Activated CD8-positive, alpha-beta memory T cell treated with anti-CD3 and anti-CD28 coated beads, Interleukin-2, amount 50 U/mL, for 24 hours (primary cell): ENCODE data around the gene BABAM2.

ENCODE experiments used
- DNase-seq: peaks from one replicate; pipeline ENCODE4 v3.0.0-alpha.2; 2020; ENCODE audit errors: extremely low read depth

Gene BABAM2

DNA sequence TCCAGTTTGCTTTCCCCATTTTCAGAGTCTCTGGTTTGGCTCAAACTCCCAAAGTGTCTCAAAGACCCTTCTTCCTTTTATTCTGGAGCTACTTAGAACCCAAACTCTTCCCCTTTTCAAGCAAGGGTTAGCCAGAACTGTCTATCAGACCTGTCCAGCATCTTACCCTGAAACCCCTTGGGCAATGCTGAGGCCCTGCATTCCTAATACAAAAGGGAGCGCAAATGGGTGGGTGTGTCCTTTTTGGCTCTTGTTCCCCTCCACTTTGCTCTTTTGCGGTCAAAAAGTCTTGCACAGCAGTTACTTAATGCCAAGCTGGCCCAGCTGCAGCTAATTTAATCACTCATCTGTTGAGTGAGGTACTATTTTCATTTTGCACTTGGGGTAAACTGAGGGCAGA, 270.9 kb downstream of the BABAM2 start:
- DNase-seq = no peak

DNA sequence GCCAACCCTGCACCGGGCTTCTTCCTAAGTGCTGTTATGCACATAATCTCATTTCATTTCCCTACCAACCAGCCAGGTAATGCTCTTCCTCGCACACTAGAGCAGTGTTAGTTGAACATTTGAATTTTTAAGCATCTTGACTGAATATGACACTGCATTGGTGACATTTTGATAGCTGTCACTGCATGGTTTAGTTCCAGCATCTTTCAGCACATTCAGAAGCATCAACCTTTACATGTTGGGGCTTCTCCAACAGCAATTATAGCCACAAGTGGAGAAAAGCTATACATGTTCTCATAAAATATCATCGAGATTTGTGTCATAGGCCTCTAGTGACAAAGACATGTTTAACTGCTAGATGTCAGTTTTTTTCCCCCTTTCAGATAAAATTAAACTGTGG, 272.0 kb downstream of the BABAM2 start:
- no peak for DNase-seq

DNA sequence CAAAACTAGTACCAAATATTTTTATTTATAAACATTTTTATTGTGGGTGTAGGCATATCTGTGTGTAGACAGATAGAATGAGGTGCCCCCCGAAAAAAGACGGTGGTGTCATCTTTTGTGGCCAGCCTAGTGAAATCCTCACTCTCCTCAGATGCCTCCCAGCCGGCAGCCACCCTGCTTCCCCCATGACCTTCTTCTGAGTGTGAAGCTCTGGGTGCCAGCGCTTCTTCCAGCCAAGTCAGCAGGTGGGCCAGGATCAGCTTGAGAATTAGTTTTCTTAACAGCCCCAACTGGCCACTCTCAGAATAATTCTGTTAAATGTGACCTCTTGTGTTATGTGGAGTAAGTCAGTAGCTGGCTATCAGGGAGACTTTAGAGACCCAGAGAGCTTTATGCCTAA, 272.5 kb downstream of the BABAM2 start:
- no peak for DNase-seq

DNA sequence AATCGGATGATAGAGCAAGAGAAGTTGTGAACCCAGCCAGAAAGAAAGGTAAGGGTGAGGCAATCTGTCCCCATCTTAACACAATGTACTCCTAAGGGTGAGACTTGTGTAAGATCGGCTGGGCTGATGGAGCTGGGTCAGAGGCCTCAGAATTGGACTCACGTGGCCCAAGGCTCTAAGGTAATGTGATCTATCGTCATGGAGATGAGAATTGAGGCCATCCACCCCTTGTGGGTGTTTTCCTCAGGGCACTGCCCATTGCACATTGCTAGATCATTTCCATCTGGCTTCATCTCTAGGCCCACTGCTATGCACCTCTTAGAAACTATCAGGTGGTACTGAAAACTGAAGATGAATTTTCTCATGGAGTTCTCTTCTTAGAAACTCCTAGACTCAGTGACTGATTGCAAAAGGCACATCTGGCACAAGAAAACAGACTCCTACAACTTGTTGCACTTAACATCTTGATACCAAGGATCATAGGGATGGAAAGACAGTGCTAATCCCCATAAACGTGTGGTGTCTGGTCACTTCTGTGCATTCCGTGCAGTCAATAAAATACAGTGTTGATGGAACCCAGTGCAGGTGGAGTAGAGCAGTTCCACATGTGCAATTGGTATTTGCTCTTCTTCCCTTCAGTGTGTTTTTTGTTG, 273.2 kb downstream of the BABAM2 start:
- no peak for DNase-seq

- DNase-seq = no peak
Measured at GRCh38 chr2:28164280-28164801, 273.8 kb downstream of the BABAM2 start.

DNA sequence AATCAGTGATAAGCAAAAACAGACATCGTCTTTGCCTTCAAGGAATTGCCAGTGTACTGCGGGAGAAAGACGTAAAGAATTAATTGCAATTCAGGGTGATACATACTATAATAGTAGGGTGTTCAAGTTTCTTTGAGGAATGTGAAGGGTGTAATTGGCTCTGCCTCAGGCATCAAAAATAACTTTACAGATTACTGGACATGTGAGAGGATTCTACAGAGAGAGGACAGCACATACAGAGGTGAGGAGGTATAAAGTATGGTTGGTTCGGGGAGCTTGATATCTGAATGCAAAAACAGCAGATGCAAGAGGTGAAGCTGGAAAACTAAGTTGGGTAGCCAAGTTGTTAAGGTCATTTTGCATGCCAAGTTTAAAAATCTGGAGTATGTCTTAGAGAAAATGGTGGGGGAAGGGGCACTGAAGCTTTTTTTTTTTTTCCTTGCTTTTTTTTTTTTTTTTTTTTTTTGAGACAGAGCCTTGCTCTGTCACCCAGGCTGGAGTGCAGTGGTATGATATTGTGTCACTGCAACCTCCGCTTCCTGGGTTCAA, 274.6 kb downstream of the BABAM2 start:
- DNase-seq = no peak

DNA sequence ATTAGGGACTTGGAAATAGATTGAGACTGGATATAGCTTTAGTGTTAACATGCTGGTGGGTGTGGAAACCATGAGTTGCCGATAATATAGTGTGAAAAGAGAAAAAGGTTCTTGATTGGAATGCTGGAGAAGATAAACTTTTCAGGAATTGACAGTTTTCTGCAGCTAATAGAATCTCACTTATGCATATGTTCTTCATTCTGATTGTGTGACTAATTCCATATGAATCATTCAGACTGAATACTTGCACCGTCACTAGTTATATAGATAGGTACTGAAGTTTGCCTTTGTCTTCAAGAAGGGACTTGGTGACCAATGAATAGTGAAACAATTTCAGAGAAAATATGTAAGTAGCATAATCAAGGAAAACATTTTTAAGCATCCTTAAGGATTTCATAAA, 276.4 kb downstream of the BABAM2 start:
- no peak for DNase-seq

DNA sequence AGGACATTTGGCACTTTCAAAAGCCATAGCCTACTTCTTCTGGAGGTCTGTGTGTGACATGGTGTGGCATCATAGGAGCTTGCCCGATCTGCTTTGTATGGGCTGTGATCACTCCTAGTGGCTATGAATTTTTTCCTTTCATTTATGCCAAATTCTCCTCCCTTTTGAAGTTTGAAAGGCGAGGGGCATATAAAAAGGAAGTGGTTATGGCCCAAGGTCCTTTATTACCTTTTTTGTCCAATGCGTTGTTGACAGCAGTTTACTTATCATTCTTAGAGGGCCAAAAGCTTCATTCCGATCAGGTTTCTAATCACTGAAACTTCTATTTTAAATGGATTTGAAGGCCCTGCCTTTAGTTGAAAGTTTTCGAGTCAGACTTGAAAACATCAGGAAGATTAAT, 277.8 kb downstream of the BABAM2 start:
- DNase-seq = no peak

- DNase-seq = no peak
Measured at GRCh38 chr2:28169492-28169891, 279.0 kb downstream of the BABAM2 start.

DNA sequence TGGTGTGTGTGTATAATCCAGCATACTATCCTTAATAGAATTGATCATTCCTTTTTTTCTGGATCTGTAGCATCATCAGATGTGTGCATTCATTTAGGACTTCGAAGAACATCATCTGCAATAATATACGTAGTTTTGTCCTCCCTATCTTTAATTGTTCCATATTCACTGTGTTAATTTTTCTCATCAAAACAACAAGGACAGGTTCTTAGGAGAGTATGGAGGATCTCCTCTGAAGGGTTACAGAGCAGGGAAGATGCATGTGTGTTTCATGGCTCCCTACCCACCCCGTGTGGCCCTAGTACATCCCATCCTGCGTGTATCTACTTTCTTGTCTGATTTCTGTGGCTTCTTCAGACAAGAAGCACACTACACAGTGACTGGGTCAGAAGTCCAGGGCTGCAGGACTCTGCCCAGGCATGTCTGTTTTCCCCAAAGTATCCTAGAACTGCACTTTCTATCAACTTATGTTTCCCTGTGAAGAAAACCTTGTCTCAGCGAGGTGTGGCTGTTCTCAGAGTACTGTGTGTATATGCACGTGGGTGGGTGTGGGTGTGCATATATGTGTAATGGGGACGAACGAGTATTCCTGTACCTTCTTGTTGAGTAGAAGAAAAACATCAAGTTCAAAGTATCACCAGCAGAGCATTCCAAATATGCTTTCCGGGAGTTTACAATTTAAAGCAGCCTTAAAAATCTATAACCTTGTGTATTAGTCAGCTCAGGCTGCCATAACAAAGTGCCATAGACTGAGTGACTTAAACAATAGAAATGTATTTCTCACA, 281.8 kb downstream of the BABAM2 start:
- DNase-seq = no peak

GRCh38 chr2:28173377-28173776, 282.8 kb downstream of the BABAM2 start:
- DNase-seq = no peak

GRCh38 chr2:28174211-28174610, 283.7 kb downstream of the BABAM2 start:
- DNase-seq = no peak

- DNase-seq = no peak
Measured at GRCh38 chr2:28175028-28175427, 284.5 kb downstream of the BABAM2 start.

DNA sequence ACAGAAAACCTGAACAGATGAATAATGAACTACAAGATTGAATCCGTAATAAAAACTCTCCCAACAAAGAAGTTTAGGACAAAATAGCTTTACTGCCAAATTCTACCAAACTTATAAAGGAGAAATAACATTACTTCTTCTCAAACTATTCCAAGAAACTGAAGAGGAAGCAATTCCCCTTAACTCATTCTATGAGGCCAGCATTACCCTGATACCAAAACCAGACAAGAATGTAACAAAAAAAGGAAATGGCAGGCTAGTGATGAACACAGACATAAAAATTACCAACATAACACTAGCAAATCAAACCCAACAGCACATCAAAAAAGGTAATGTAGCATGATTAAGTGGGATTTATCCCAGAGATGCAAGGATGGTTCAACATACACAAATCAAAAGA, 288.4 kb downstream of the BABAM2 start:
- DNase-seq = no peak

DNA sequence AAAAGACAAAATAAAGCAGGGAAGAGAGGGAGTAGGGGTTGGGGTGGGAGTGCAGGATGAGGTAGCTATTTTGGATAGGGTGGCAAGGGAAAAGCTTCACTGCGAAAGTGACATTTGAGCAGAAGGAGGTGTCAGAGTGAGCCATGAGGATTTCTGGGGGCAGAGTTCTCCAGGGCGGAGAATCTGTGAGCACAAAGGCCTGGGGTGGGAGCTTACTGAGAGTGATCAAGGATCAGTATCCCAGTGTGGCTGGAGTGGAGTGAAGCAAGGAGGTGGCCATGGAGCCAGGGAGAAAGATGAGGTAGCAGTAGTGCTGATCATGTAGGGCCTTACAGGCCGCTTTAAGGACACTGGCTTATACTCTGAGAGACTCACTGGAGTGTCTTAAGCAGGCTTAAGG, 291.3 kb downstream of the BABAM2 start:
- no peak for DNase-seq

DNA sequence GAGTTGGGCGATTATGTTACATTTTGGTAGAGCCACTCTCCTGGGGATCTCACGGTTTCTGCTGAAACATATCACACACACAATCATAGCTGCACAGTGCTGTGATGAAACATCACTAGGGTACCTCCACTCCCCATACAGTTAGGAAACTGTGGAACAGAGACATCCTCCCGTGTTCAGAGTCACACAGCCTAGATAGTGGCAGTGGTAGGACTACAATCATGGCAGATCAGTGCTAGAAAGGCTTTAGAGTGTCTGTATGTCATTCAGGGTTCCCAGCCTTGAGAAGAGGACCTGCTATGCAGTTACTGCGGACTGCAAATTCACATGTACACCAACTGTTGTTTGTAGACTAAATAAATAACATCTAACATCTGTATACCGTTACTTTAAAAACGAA, 291.8 kb downstream of the BABAM2 start:
- DNase-seq = no peak

DNA sequence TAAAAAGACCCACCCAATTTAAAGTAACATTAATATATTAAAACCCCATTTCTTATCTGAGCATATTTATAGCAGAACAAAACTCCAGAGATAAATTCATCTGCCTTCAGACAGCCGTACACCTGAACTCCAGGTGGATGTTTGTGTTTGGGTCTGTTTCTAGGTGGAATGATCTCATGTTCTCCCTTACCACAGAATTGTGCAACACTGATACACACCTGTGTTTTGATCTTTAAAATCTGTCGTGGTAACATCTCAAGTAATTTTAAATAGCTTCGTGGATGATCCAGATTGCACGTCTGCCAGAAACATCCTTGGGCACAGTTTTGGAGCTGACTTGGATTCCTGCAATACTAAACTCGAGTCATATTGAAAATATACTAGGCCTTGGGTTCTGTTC, 294.6 kb downstream of the BABAM2 start:
- no peak for DNase-seq

DNA sequence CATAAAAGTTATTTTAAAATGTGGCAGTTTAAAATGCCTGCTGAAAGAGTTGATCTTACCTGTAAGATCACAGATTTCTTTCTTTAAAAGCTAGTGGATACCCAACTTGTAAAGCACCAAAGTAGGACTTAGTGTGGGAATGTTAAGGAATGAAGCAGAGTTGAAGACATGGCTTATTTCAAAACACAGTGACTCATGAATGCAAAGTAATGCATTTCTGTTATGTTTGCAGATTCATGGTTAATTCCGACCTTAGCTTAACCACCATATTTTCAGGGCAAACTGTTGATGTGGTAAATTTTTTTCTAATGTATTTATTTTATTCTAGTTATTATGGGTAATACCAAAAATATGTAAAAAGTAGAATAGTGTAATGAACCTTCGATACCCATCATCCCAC, 295.4 kb downstream of the BABAM2 start:
- no peak for DNase-seq

DNA sequence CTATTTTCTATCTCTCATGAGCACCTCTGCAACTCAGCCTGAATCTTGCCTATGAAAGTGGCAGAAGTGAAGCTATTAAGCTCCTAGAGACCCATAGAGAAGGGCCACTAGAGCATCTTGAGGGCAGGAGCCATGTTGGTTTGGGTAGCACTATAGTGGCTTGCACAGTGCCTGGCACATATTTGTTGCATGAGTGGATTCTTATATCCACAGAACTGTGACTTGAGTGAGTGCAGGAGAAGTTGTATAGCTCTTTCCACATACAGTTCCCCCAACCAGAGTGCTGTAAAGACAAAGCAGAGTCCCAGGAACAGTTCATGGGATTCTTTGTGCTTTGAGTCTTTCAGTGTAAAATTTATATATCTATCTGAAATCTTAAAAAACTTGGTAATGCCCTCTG, 296.7 kb downstream of the BABAM2 start:
- no peak for DNase-seq

GRCh38 chr2:28188436-28188835, 297.9 kb downstream of the BABAM2 start:
- no peak for DNase-seq

- DNase-seq = no peak
Measured at GRCh38 chr2:28193630-28194403, 303.3 kb downstream of the BABAM2 start.

DNA sequence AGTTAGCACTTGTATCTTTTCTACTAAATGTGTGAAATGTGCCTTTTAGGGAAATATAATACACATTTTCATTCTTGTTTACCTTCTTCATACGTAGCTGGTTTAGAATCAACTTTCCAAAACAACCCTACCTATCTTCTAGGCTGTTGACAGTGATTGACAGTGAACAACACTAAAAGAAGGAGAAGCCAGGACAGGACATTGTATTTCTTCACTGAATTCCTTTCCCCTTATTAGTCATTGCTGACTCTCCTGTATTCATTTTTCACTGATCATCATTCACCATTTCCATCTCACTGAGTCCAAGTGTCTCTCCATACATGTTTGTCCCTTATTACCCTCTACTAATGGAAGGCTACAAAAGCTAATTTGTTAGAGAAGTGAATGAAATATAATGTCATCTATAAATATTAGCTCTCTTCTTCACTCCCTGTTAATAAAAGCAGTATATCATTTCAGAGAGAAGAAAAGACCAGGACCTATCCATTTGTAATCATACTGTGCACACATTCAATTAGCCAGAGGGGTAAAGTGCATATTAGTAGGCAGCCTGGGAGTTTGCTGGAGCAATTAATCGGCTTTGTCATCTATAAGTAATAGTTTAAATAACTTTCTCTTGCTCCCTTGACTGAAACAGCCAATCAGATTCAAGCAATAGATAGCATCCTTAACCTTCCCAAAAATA, 309.6 kb downstream of the BABAM2 start:
- no peak for DNase-seq
